ENCODE data around the gene HMCN2. TPM values are rescaled to one million over a fixed set of nuclear protein-coding genes. Genes with fewer than 3 reads are reported as not detected.

The HMCN2 gene
- total and polyA plus RNA-seq, 2 of the 4 experiments (the other 2 are of a cell fraction), result 0.02 TPM; not detected in 1

- no peaks in the 10 kb centered on the region for H3K9me3 ChIP-seq (ENCODE audit: control insufficient read depth, insufficient read depth, low read length)
- no peak overlapping the region for H2BK15ac ChIP-seq (ENCODE audit: low read depth, low read length)
- H3K18ac ChIP-seq (ENCODE audit: low read depth, low read length), result no peak overlapping the region
- no peak for TF ChIP-seq POLR2A (IDR thresholded peaks at IDR 0.05; ENCODE audit: low read depth, low read length)
- TF ChIP-seq MAFK (IDR thresholded peaks at IDR 0.05; ENCODE audit: low read depth, low read length), result no peak
- no peak for TF ChIP-seq RFX5 (IDR thresholded peaks at IDR 0.05; ENCODE audit: low read depth, low read length)
- TF ChIP-seq BHLHE40 (IDR thresholded peaks at IDR 0.05; ENCODE audit: low read depth, low read length), result no peak
- no peak for TF ChIP-seq FOS (IDR thresholded peaks at IDR 0.05; ENCODE audit: low read depth, low read length)
- TF ChIP-seq RCOR1 (IDR thresholded peaks at IDR 0.05; ENCODE audit: insufficient replicate concordance, low read length), result no peak
- TF ChIP-seq SMC3 (IDR thresholded peaks at IDR 0.05; ENCODE audit: low read depth, low read length), result no peak
- no peak for TF ChIP-seq NFE2L2 (IDR thresholded peaks at IDR 0.05; ENCODE audit: low read depth, low read length)
- no peak for TF ChIP-seq MXI1 (IDR thresholded peaks at IDR 0.05; ENCODE audit: borderline replicate concordance, low read depth, low read length)
- TF ChIP-seq CHD1 (IDR thresholded peaks at IDR 0.05; ENCODE audit: low read depth, low read length), result no peak
- TF ChIP-seq MAZ (IDR thresholded peaks at IDR 0.05; ENCODE audit: borderline replicate concordance, low read depth, low read length), result no peak
- TF ChIP-seq CEBPB (IDR thresholded peaks at IDR 0.05; ENCODE audit: low read depth, low read length), result no peak
- TF ChIP-seq ELK1 (IDR thresholded peaks at IDR 0.05; ENCODE audit: borderline replicate concordance, low read depth, low read length), result no peak
- no peak for TF ChIP-seq RAD21 (IDR thresholded peaks at IDR 0.05; ENCODE audit: low read length)
- no peak for TF ChIP-seq CTCF (conservative IDR thresholded peaks at IDR 0.05; ENCODE audit: low read depth, low read length)
- H3K4me3 ChIP-seq (ENCODE audit: insufficient read depth, low read depth, low read length), result no peak overlapping the region
- H4K20me1 ChIP-seq (ENCODE audit: insufficient read depth, low read length), result peaks cover 5% of the 10 kb centered on the region; the same call in 1 of the 2 replicates
- H2AK5ac ChIP-seq (ENCODE audit: low read depth, low read length), result peak overlapping the region; percentile 17; the same call in 1 of the 2 replicates
- no peak overlapping the region for H2BK5ac ChIP-seq (ENCODE audit: low read depth, low read length, poor library complexity, severe bottlenecking)
- H3K27ac ChIP-seq (ENCODE audit: insufficient read depth, low read length), result no peak overlapping the region
- H3K4ac ChIP-seq (ENCODE audit: low read depth, low read length), result peak overlapping the region; percentile 34; the same call in 1 of the 2 replicates
- no peak overlapping the region for H2BK120ac ChIP-seq (ENCODE audit: low read depth, low read length)
- no peak overlapping the region for H3K56ac ChIP-seq (ENCODE audit: extremely low read depth, insufficient read depth, low read length)
- no peak overlapping the region for H4K8ac ChIP-seq (ENCODE audit: low read depth in 2 of 2, low read length in 2 of 2)
- 45% methylated on average over 6 of the region's 14 CpGs; no CpG with 5 or more reads in 1 of the 2 experiments for WGBS, 2 experiments (ENCODE audit: extremely low coverage in 2 of 2, insufficient read length in 1 of 2)
- H3K27me3 ChIP-seq (ENCODE audit: control insufficient read depth, insufficient read depth, low read length), result no peaks in the 10 kb centered on the region; the same call in 1 of the 2 replicates
- ChIA-PET CTCF (no interaction called here), POLR2A (ENCODE audit: unreplicated experiment) (no interaction called here)
- H3K4me1 ChIP-seq (ENCODE audit: control insufficient read depth, insufficient read depth, low read length), result peaks cover 33% of the 10 kb centered on the region
- H4K5ac ChIP-seq (ENCODE audit: low read depth, low read length), result no peak overlapping the region
- H3K23ac ChIP-seq (ENCODE audit: low read depth, low read length), result no peak overlapping the region
- no TSS peak for BruUV-seq (replicated peaks)
- H3K14ac ChIP-seq (replicated peaks; ENCODE audit: low read depth, low read length), result no peak overlapping the region
- no peak overlapping the region for H3K9ac ChIP-seq (ENCODE audit: low read depth, low read length)
- no peaks in the 10 kb centered on the region for H3K36me3 ChIP-seq (ENCODE audit: control insufficient read depth, insufficient read depth, low read length)
- dilution Hi-C loops (cut with HindIII; ENCODE audit: low sequenced_read_pairs, unreplicated experiment) (no loop called here), intact Hi-C loops (cut with micrococcal nuclease) (no loop called here), in situ Hi-C loops (cut with MboI; ENCODE audit: low sequenced_read_pairs) (loop anchor here (5.0 kb wide), 1 partner anchor 236 kb away; no protein-coding TSS in a partner anchor)
- peak overlapping the region; percentile 60 for H2AFZ ChIP-seq (replicated peaks; ENCODE audit: low read length, poor library complexity)
- no peak overlapping the region for H4K91ac ChIP-seq (ENCODE audit: insufficient read depth, low read depth, low read length)
- no peak overlapping the region for H3K4me2 ChIP-seq (ENCODE audit: low read depth, low read length)
- no peak overlapping the region for H2BK20ac ChIP-seq (ENCODE audit: low read depth, low read length)
- no peak overlapping the region for H2AK9ac ChIP-seq (replicated peaks; ENCODE audit: low read depth, low read length, poor library complexity)
- ATAC-seq (ENCODE audit: low read depth) (no peak), DNase-seq (no peak)
- no peaks in the 10 kb centered on the region for H3K79me1 ChIP-seq (ENCODE audit: low read depth in 1 of 2, low read length in 2 of 2)
- H3K9me1 ChIP-seq (ENCODE audit: insufficient read depth, low read length), result peaks cover 15% of the 10 kb centered on the region
These were observed 185.4 kb downstream of the HMCN2 start for GRCh38 chr9:130451004-130451390.
